Thoracic aorta (tissue), 2 donors: ENCODE results near the gene BAIAP2L1. TPM values are rescaled to one million over a fixed set of nuclear protein-coding genes. Genes with fewer than 3 reads are reported as not detected.

ENCODE experiments used
- ATAC-seq: fragments of 150-250 bp; one replicate; pipeline ENCODE4 v1.8.0; 2017; ENCODE audit warnings: low read depth; ENCODE audit not compliant: insufficient number of reproducible peaks, low FRiP score
- DNase-seq: peaks from one replicate; pipeline ENCODE4 v3.0.0-alpha.2; 2020; ENCODE audit warnings: low spot score
- H3K27ac ChIP-seq, 2 donors: fragments of 200-600 bp; sonication (generic); 1 replicate in 1 of 2; 2 replicates in 1 of 2; pipeline ENCODE4 v1.5.1; 2016; ENCODE audit warnings: mild to moderate bottlenecking in 2 of 2, moderate library complexity in 2 of 2
- H3K27me3 ChIP-seq: fragments of 200-600 bp; sonication (generic); replicated peaks from 2 replicates; pipeline ENCODE4 v1.6.0; 2016; ENCODE audit warnings: mild to moderate bottlenecking; ENCODE audit not compliant: insufficient read depth
- H3K36me3 ChIP-seq: fragments of 200-600 bp; sonication (generic); one replicate; pipeline ENCODE4 v1.5.1; 2016
- H3K4me1 ChIP-seq, 2 donors: fragments of 200-600 bp; sonication (generic); 1 replicate in 1 of 2; 2 replicates in 1 of 2; pipeline versions ENCODE4 v1.5.1 to v1.6.0; 2016; ENCODE audit warnings: low read depth in 2 of 2, mild to moderate bottlenecking in 1 of 2; ENCODE audit not compliant: control insufficient read depth in 1 of 2
- H3K4me3 ChIP-seq: fragments of 200-600 bp; sonication (generic); 2 replicates; pipeline ENCODE4 v1.5.1; 2016; ENCODE audit warnings: mild to moderate bottlenecking
- H3K9me3 ChIP-seq: fragments of 200-600 bp; sonication (generic); 2 replicates; pipeline ENCODE4 v1.5.1; 2016
- CTCF ChIP-seq: fragments of 200-600 bp; sonication (generic); IDR thresholded peaks from one replicate; pipeline ENCODE4 v1.5.1; 2019; ENCODE audit warnings: antibody characterized with exemption
- total RNA-seq, 2 donors: library from RNA; depleted of rRNA; stranded (reverse); fragments of >200 nt; gene quantifications; one replicate each; pipeline versions ENCODE4 v1.1.0 to v1.2.3, GENCODE V29; 2016

Gene BAIAP2L1
- total RNA-seq, 2 donors from 2014 or later, result 0.63 to 1.4 TPM

- no peaks in the 10 kb centered on the region for H3K9me3 ChIP-seq
- TF ChIP-seq CTCF, result no peak
- H3K4me3 ChIP-seq, result peak overlapping the region; percentile 97
- no peak for ATAC-seq
- no peaks in the 10 kb centered on the region for H3K27me3 ChIP-seq
- H3K4me1 ChIP-seq, result peaks cover 49 to 67% of the 10 kb centered on the region in 2 donors
- DNase-seq, result no peak
- peaks cover 6% of the 10 kb centered on the region for H3K36me3 ChIP-seq
- H3K27ac ChIP-seq, result peak overlapping the region; percentile 97 to 98
Observed at GRCh38 chr7:98283887-98284222, 117.0 kb downstream of the BAIAP2L1 start.

GRCh38 chr7:98283127-98283886 lies 117.6 kb downstream of the BAIAP2L1 start:
- no peak for DNase-seq
- Histone ChIP-seq H3K4me1 (peaks cover 47 to 61% of the 10 kb centered on the region in 2 donors), H3K27me3 (no peaks in the 10 kb centered on the region), H3K4me3 (peak overlapping the region; percentile 97), H3K27ac (peak overlapping the region; percentile 97 to 98), H3K9me3 (no peaks in the 10 kb centered on the region), H3K36me3 (peaks cover 5% of the 10 kb centered on the region)
- ATAC-seq, result peak; percentile 19
- no peak for TF ChIP-seq CTCF

GRCh38 chr7:98282703-98283102 lies 118.2 kb downstream of the BAIAP2L1 start:
- H3K4me1 ChIP-seq, result peaks cover 41 to 55% of the 10 kb centered on the region in 2 donors
- peak overlapping the region; percentile 97 to 98 for H3K27ac ChIP-seq
- no peak for TF ChIP-seq CTCF

GRCh38 chr7:98281757-98282606 lies 118.9 kb downstream of the BAIAP2L1 start:
- Histone ChIP-seq H3K9me3 (no peaks in the 10 kb centered on the region), H3K36me3 (no peaks in the 10 kb centered on the region), H3K27me3 (no peaks in the 10 kb centered on the region), H3K4me3 (peak overlapping the region; percentile 97), H3K4me1 (peaks cover 34 to 48% of the 10 kb centered on the region in 2 donors), H3K27ac (peak overlapping the region; percentile 97 to 98)
- no peak for TF ChIP-seq CTCF
- ATAC-seq (peak; percentile 3), DNase-seq (no peak)

More at GRCh38 chr7:98282703-98283102, 118.2 kb downstream of the BAIAP2L1 start:
- Histone ChIP-seq H3K27me3 (no peaks in the 10 kb centered on the region), H3K36me3 (peaks cover under 1% of the 10 kb centered on the region), H3K9me3 (no peaks in the 10 kb centered on the region), H3K4me3 (peak overlapping the region; percentile 97)
- no peak for DNase-seq
- ATAC-seq, result no peak
